GM10248 (cell line): Measurements from ENCODE around the gene MAMDC2.

Experiments
- CTCF ChIA-PET: fragments of 300-600 bp; sonication (Branson Sonifier 250); formaldehyde crosslinking; extraction: SDS; loops from one replicate; lab custom pipeline; 2021; ENCODE audit warnings: antibody characterized with exemption; lab: Yijun Ruan, JAX
- POLR2A ChIA-PET: fragments of 350-650 bp; sonication (Branson Sonifier 250); formaldehyde crosslinking; extraction: SDS; loops from one replicate; lab custom pipeline; 2020; ENCODE audit warnings: antibody characterized with exemption; lab: Yijun Ruan, JAX
- DNase-seq: peaks from one replicate; pipeline ENCODE4 v3.0.0; 2012; ENCODE audit errors: extremely low spot score
- CTCF ChIP-seq: IDR thresholded peaks from 2 replicates; pipeline ENCODE4 v1.5.1; 2012; ENCODE audit warnings: mild to moderate bottlenecking, low read depth; ENCODE audit errors: extremely low read depth, missing control alignments, control extremely low read depth

MAMDC2 gene

DNA sequence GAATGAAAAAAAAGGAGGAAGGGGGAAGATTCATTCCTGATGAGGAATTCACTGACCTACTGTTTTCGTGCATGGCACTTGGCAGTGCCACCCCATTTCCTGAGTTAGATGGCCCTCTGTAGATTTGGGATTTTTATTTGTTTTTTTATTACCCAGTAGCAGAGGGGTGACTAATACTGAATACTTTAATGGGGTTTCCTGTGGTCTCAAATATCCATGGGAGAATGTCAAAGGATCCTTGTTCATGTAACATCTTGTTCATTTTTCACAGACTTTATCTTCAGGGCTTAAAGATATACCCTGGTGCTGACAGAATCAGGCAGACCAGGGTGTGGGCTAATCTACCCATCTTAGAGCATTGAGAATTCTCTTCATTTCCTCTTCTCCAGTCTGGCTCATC, 93.0 kb downstream of the MAMDC2 start:
- ChIA-PET POLR2A (no interaction called here), CTCF (interaction anchor here (12.9 kb wide), 1 partner anchor 24 kb away, joined by 90 read pairs; no protein-coding TSS in a partner anchor)
- DNase-seq, result no peak

DNA sequence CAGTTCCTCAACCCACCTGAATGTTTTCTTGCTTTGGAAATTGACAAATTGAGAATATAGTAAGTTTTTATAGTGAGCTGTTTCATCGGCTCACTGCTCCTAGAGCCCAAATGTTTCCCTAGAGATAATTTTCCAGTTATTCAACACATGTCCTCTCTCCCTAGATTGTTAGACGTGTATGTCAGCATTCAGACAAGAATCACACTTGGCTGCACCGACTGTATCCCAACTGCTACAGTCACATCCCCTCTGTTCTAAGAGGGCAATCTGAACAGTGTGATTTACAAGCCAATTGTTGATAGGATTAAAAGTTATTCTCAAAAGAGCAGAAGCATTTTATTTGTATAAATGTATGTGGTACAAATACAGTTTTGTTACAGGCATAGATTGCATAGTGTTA, 93.9 kb downstream of the MAMDC2 start:
- no peak for DNase-seq
- POLR2A ChIA-PET, result no interaction called here
- CTCF ChIA-PET, result interaction anchor here (1.6 to 12.9 kb wide), 2 partner anchors 15 to 25 kb away, joined by 3 to 90 read pairs; no protein-coding TSS in a partner anchor
- no peak for TF ChIP-seq CTCF

More for the DNA sequence above, 93.0 kb downstream of the MAMDC2 start:
- no peak for TF ChIP-seq CTCF

- no peak for DNase-seq
- no peak for TF ChIP-seq CTCF
- ChIA-PET CTCF (interaction anchor here (3.1 kb wide), 1 partner anchor 31 kb away, joined by 7 read pairs; no protein-coding TSS in a partner anchor), POLR2A (no interaction called here)
Measured at GRCh38 chr9:70142101-70142500, 98.5 kb downstream of the MAMDC2 start.

DNA sequence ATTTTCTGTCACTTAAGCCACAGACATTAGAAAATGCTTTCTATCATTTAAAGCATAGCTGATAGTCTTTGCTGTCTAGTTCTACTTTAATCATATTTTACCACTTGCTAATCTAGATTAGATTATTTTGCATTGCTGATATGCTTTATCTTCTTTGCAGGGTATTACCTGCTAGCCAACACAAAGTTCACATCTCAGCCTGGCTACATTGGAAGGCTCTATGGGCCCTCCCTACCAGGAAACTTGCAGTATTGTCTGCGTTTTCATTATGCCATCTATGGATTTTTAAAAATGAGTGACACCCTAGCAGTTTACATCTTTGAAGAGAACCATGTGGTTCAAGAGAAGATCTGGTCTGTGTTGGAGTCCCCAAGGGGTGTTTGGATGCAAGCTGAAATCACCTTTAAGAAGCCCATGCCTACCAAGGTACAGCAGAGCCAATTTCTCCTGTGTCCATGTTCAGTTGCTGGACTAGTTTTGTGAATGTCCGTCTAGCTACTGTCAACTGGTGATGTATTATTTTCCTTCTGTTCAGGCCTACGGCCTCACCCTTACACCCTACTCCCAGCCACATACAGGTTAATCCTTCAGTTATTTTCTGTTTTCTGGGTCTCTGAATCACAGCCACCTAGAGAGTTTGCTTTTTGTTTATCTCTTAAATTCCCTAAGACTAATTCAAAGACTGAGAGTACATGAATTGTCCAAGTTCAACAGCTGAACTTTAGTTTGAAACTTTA, 99.9 kb downstream of the MAMDC2 start:
- ChIA-PET POLR2A (no interaction called here), CTCF (interaction anchor here (1.0 to 3.1 kb wide), 4 partner anchors 9 to 32 kb away, joined by 3 to 7 read pairs (median 4); no protein-coding TSS in a partner anchor)
- DNase-seq, result no peak
- no peak for TF ChIP-seq CTCF

DNA sequence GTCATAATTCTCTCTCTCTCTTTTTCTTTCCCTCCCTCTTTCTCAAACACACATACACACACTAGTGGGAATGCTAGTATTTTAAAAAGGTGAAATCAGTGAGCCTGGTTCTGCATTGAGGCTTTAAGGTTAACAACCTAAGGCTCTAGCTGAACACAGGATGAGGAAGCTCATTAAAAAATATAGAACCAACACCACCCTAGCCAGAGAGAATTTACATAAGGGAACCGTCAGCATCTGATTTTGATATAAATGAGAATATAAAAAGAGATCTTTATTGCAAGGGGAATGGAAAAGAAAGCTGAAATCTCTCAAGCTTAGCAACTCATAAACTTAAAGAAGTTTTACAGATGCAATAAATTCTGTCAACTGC, 100.5 kb downstream of the MAMDC2 start:
- ChIA-PET CTCF (interaction anchor here (1.0 to 1.2 kb wide), 4 partner anchors 8 to 32 kb away, joined by 3 to 4 read pairs (median 4); no protein-coding TSS in a partner anchor), POLR2A (no interaction called here)
- DNase-seq, result no peak
- TF ChIP-seq CTCF, result no peak

GRCh38 chr9:70145981-70146380, 102.3 kb downstream of the MAMDC2 start:
- CTCF ChIA-PET, result no interaction called here
- TF ChIP-seq CTCF, result no peak
- POLR2A ChIA-PET, result no interaction called here
- no peak for DNase-seq
